Gastroesophageal sphincter (tissue), 4 donors: ENCODE measurements around the gene JRKL. TPM values are rescaled to one million over a fixed set of nuclear protein-coding genes. Genes with fewer than 3 reads are reported as not detected.
"Not testable (repeated sequence)": the region's sequence is repeated elsewhere in the genome, so short reads cannot be mapped to it uniquely, and the experiment has no call there.

Experiments
- ATAC-seq: fragments of 150-250 bp; one replicate; pipeline ENCODE4 v1.9.1; 2016; ENCODE audit warnings: mild to moderate bottlenecking, moderate library complexity
- H3K27ac ChIP-seq, 4 donors: fragments of 200-600 bp; sonication (generic) in 3 of 4; 1 replicate in 3 of 4; 2 replicates in 1 of 4; pipeline ENCODE4 v1.5.1; 2016 to 2019
- H3K27me3 ChIP-seq: fragments of 200-600 bp; sonication (generic); one replicate; pipeline ENCODE4 v1.5.1; 2019
- H3K36me3 ChIP-seq, 2 donors: fragments of 200-600 bp; sonication (generic); one replicate each; pipeline ENCODE4 v1.5.1; 2019; ENCODE audit warnings: control low read depth in 1 of 2
- H3K4me1 ChIP-seq, 3 donors: fragments of 200-600 bp; sonication (generic); 1 replicate in 2 of 3; 2 replicates in 1 of 3; pipeline ENCODE4 v1.5.1; 2016 to 2019; ENCODE audit warnings: control low read depth in 2 of 3
- H3K4me3 ChIP-seq, 2 donors: fragments of 200-600 bp; sonication (generic); one replicate each; pipeline ENCODE4 v1.5.1; 2019; ENCODE audit warnings: mild to moderate bottlenecking in 1 of 2, moderate library complexity in 1 of 2
- H3K9me3 ChIP-seq, 3 donors: fragments of 200-600 bp; sonication (generic); one replicate each; pipeline ENCODE4 v1.5.1; 2017 to 2019; ENCODE audit warnings: control low read depth in 2 of 3
- EP300 ChIP-seq: sonication (generic); formaldehyde crosslinking; IDR thresholded peaks from one replicate; pipeline ENCODE4 v1.6.1; 2017; ENCODE audit warnings: antibody characterized with exemption, mild to moderate bottlenecking
- POLR2A ChIP-seq, 2 donors: fragments of 450-650 bp; IDR thresholded peaks; one replicate each; pipeline ENCODE4 v1.6.1; 2017; ENCODE audit warnings: antibody characterized with exemption in 2 of 2, mild to moderate bottlenecking in 2 of 2, moderate library complexity in 1 of 2
- POLR2AphosphoS5 ChIP-seq: sonication (generic); formaldehyde crosslinking; IDR thresholded peaks from one replicate; pipeline ENCODE4 v1.6.1; 2017; ENCODE audit warnings: antibody characterized with exemption
- WGBS, 2 donors: methylation state at CpG; one replicate each; pipeline ENCODE4 v1.1.5; 2018; ENCODE audit warnings: low coverage in 1 of 2; 5-methylcytosine and 5-hydroxymethylcytosine counted together
- total RNA-seq, 4 donors: library from RNA; depleted of rRNA; stranded (reverse); fragments of >200 nt; gene quantifications; one replicate each; pipeline ENCODE4 v1.1.0, GENCODE V29; 2016
- TF ChIP-seq, protein P1 (sequence below), 4 experiments: fragments of 200-600 bp in 2 of 4; fragments of 450-650 bp in 2 of 4; sonication (generic) in 1 of 4; IDR thresholded peaks; one replicate each; pipeline ENCODE4 v1.5.1; 2017 to 2019; ENCODE audit warnings: antibody characterized with exemption in 4 of 4, mild to moderate bottlenecking in 2 of 4, moderate library complexity in 2 of 4

The JRKL gene
- total RNA-seq, 4 donors from 2014 or later, result 6.1 to 9.6 (median 7.6) TPM

- Histone ChIP-seq H3K9me3 (no peaks in the 10 kb centered on the region), H3K36me3 (no peaks in the 10 kb centered on the region), H3K4me1 (peaks cover under 1 to 22% (median 1%) of the 10 kb centered on the region in 3 donors), H3K4me3 (no peak overlapping the region), H3K27me3 (no peaks in the 10 kb centered on the region), H3K27ac (no peak overlapping the region)
- TF ChIP-seq, protein P1, sequence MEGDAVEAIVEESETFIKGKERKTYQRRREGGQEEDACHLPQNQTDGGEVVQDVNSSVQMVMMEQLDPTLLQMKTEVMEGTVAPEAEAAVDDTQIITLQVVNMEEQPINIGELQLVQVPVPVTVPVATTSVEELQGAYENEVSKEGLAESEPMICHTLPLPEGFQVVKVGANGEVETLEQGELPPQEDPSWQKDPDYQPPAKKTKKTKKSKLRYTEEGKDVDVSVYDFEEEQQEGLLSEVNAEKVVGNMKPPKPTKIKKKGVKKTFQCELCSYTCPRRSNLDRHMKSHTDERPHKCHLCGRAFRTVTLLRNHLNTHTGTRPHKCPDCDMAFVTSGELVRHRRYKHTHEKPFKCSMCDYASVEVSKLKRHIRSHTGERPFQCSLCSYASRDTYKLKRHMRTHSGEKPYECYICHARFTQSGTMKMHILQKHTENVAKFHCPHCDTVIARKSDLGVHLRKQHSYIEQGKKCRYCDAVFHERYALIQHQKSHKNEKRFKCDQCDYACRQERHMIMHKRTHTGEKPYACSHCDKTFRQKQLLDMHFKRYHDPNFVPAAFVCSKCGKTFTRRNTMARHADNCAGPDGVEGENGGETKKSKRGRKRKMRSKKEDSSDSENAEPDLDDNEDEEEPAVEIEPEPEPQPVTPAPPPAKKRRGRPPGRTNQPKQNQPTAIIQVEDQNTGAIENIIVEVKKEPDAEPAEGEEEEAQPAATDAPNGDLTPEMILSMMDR (IDR thresholded peaks at IDR 0.05), result peak; percentile 51 to 69 (median 58)
- TF ChIP-seq POLR2A (IDR thresholded peaks at IDR 0.05), result no peak
- 15 to 30% methylated on average over 1 of the region's 1 CpG for WGBS, 2 donors
- no peak for ATAC-seq
Observed at GRCh38 chr11:96393753-96394348, 4.0 kb downstream of the JRKL start.

- no peak for ATAC-seq
- no peak overlapping the region for H3K27ac ChIP-seq
- no peak for TF ChIP-seq POLR2AphosphoS5
Observed at GRCh38 chr11:96394773-96395172, 5.0 kb downstream of the JRKL start.

GRCh38 chr11:96396637-96397036 lies 6.8 kb downstream of the JRKL start:
- no peak for ATAC-seq
- Histone ChIP-seq H3K27ac (no peak overlapping the region), H3K27me3 (no peaks in the 10 kb centered on the region), H3K4me1 (peaks cover 0 to 8% (median 0%) of the 10 kb centered on the region in 3 donors), H3K9me3 (no peaks in the 10 kb centered on the region), H3K4me3 (no peak overlapping the region), H3K36me3 (no peaks in the 10 kb centered on the region)
- TF ChIP-seq, protein P1 (IDR thresholded peaks at IDR 0.05), result no peak
- TF ChIP-seq EP300 (no peak), POLR2AphosphoS5 (no peak), POLR2A (IDR thresholded peaks at IDR 0.05) (no peak)
- 67 to 87% methylated on average over 3 to 4 of the region's 4 CpGs for WGBS, 2 donors

More at GRCh38 chr11:96394773-96395172, 5.0 kb downstream of the JRKL start:
- Histone ChIP-seq H3K9me3 (no peaks in the 10 kb centered on the region), H3K4me3 (no peak overlapping the region), H3K36me3 (no peaks in the 10 kb centered on the region), H3K27me3 (no peaks in the 10 kb centered on the region), H3K4me1 (peaks cover 0 to 20% (median 0%) of the 10 kb centered on the region in 3 donors)

- WGBS, 2 donors, result 75 to 82% methylated on average over 3 of the region's 3 CpGs
Observed at GRCh38 chr11:96397863-96398262, 8.1 kb downstream of the JRKL start.

DNA sequence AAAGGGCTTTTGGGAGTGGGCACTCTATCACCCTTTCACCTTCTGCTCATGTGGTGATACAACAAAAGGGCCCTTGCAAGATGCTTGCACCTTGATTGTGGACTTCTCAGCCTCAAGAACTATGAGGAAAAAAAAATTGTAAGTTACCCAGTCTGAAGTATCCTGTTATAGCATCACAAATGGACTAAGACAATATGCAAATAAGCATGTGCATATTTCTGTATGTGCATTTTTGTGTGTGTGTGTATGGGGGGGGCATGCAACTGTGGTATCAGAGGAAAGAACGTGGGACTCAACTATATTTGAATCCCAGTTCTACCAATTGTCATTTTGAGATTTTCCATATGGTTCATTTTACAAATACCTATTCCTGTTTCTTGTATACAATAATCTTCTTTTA lies 10.9 kb downstream of the JRKL start:
- Histone ChIP-seq H3K27ac (no peak overlapping the region), H3K4me3 (no peak overlapping the region), H3K4me1 (no peaks in the 10 kb centered on the region), H3K27me3 (no peaks in the 10 kb centered on the region), H3K36me3 (no peaks in the 10 kb centered on the region), H3K9me3 (no peaks in the 10 kb centered on the region)
- TF ChIP-seq, protein P1 (IDR thresholded peaks at IDR 0.05), result no peak
- no peak for TF ChIP-seq EP300
- TF ChIP-seq POLR2A (IDR thresholded peaks at IDR 0.05), result no peak
- no peak for TF ChIP-seq POLR2AphosphoS5
- WGBS, 2 donors, result 44 to 88% methylated on average over 1 of the region's 1 CpG
- ATAC-seq, result no peak

More at GRCh38 chr11:96397863-96398262, 8.1 kb downstream of the JRKL start:
- H3K4me3 ChIP-seq, result no peak overlapping the region
- no peak for ATAC-seq
- no peak overlapping the region for H3K27ac ChIP-seq
- no peaks in the 10 kb centered on the region for H3K27me3 ChIP-seq
- H3K4me1 ChIP-seq, result peaks cover 0 to 8% (median 0%) of the 10 kb centered on the region in 3 donors
- TF ChIP-seq, protein P1 (IDR thresholded peaks at IDR 0.05), result no peak
- TF ChIP-seq EP300, result no peak
- TF ChIP-seq POLR2A (IDR thresholded peaks at IDR 0.05), result no peak
- no peak for TF ChIP-seq POLR2AphosphoS5
- no peaks in the 10 kb centered on the region for H3K36me3 ChIP-seq
- no peaks in the 10 kb centered on the region for H3K9me3 ChIP-seq

GRCh38 chr11:96411412-96411811 lies 21.6 kb downstream of the JRKL start:
- not testable (repeated sequence) for H3K36me3 ChIP-seq, H3K4me1 ChIP-seq, H3K27ac ChIP-seq, H3K9me3 ChIP-seq, ATAC-seq
- Histone ChIP-seq H3K27me3 (peaks cover 25% of the 10 kb centered on the region), H3K4me3 (peak overlapping the region in 1 of 2 donors; percentile 3)
- WGBS, 2 donors, result 75 to 84% methylated on average over 8 to 9 of the region's 18 CpGs
